NCI-H1092 (cell line): ENCODE measurements around the gene INPP5A.

Source experiments
- DNase-seq: peaks from one replicate; lab custom pipeline; 2025; lab: John Stamatoyannopoulos, UW

INPP5A gene

DNA sequence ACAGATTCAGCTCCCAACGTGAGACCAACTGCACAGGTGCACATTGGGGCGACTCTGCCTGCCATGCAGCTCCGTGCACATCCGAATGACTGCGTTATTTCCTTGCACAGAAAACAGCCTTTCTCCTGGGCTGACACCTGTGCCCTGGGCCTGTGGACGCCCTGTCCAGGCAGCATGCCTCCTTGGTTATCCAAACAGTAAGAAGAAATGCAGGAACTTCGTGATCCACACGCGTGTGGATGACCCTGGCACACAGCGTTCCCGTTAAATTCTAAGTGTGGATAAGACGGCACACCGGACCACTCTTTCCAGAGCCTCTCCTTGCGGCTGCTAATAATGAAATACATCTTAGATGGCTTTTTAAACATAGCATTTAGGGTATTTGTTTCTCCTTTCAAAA lies 208.8 kb downstream of the INPP5A start:
- no peak for DNase-seq

DNA sequence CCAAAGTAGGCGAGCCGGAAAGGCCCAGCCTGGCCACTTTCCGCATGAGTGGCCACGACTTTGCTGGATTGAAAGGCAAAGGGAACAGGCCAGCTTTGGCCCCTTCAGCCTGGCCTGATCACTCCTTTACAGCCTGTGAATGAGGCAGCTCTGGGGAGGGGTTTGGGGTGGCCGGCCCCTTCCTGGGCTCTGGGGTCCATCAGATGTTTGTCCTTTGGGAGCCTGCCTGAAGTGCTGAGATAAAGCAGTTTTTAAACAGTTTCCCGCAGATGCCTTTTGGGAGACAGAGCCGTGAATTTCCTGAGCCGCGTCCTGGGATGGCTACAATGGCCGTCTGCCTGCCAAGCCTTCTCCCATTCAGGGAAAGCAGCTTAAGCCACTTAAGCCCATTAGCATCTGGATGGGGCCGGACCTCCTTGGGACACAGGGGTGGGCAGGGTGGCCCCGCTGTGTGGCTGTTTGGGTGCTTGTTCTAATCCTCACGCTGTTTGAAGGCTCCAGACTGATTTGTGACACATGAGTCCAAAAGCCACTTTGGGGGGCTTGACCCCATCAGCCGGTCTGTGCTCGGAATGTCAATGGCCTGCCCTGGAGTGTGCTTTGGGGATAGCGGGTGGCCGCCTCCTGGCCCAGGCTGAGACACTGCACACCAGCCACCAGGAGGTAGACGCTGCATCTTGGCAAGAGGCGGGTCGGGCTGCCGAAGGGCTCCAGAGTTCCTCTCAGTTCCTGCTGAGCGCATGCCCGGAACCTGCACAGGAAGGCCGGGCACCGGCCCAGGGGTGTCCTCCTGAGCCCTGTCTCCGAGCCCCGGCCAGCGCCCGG lies 209.4 kb downstream of the INPP5A start:
- no peak for DNase-seq

DNA sequence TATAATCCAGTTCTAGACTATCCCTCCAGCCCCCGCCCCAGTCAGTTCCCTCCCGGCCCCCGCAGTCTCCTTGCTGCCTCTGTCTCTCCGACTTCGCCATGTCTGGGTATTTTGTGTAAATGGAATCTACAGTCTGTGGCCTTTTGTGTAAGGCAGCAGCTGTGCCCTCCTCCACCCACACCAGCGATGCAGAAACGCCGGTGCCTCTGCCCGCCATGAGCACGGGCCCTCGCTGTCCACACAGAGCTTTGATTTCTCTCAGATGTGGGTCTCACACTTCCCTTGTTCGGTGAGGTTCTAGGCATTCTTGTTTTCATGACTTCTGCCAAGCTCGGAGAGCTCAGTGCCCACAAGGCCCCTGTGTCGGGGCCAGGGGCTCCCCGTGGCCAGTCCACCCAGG lies 210.5 kb downstream of the INPP5A start:
- no peak for DNase-seq

DNA sequence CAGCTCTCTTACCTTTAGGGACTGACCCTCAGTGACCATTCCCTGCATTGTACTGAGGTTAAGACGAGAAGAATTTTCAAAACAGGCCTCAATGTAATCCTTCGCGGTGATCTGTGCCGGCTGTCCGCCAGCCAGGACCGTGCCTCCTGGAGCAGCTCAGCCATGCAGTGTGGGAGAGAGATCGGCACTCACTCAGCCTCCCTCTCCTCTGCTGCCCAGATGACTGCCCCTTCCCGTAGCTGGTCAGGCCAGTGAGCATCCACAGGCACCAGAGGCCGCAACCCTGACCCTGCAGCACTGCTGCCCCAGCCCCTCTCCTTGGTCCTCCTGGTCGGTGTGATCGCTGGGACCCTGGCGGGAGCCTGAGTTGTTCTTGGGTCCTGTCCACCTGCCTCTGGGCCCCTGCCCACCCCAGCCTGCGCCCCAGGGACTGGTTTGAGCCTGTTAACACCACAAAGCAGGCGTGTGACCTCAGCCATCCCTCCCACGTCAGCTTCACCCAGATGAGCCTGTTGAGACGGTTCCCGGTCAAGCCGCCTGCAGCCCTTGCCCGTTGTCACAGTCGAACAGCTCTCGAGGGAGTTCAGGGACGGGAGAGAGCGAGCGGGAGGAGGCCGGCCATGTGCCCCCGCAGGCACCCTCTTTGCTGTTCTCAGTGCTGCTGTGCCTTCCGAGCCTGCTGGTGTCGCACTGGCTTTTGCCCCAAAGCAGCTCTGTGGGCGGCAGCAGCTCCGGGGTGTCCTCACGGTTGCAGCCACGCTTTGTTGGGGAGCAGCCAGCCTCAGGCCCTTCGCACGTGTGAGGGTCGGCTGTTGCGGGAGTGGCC lies 211.2 kb downstream of the INPP5A start:
- DNase-seq = no peak

DNA sequence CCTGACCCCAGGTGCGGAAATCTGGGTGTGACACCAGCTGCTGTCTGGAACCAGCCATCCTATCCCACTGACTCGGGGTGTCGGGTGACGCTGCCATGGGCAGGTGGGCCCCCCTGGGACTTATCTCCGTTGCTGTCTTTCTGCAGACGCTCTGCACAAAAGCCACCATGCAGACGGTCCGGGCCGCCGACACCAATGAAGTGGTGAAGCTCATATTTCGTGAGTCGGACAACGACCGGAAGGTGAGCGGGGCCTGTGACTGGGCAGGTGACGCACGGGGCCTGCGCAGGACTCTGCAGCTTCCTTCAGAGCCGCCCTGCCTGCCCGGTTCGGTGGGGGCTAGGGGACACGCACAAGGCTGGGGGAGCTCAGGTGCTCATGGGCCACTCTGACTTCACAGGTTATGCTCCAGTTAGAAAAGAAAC lies 211.8 kb downstream of the INPP5A start:
- no peak for DNase-seq

DNA sequence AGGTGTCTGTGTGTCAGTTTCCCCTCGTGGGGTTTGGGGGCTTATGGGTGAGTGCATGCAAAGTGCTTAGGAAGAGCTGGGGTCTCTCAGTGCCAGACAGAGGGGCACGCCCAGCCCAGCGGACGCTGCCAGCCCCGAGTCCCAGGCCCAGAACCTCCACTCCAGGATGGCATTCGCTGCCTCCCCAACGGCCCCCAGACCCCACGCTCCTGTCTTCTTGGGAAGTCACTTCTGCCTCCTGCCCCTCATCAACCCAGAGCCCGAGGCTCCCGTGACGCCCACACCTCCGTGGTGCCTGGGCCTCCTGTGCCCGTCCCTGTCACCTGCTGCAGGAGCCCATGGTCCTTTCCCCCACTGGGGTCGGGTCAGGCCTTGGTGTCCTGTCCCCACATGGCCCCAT lies 213.3 kb downstream of the INPP5A start:
- DNase-seq = no peak

DNA sequence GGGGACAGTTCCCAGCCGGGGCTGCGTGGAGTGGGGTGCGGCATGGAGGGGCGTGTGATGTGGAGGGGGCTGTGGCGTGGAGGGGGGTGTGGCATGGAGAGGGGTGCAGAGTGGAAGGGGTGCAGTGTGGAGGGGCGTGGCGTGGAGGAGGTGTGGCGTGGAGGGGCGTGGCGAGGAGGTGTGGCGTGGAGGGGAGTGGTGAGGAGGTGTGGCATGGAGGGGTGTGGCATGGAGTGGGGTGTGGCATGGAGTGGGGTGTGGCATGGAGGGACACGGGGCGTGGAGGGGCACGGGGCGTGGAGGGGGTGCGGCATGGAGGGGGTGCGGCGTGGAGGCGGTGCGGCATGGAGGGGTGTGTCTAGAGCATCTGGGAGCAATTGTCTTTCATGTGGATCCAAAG lies 214.8 kb downstream of the INPP5A start:
- DNase-seq = no peak

DNA sequence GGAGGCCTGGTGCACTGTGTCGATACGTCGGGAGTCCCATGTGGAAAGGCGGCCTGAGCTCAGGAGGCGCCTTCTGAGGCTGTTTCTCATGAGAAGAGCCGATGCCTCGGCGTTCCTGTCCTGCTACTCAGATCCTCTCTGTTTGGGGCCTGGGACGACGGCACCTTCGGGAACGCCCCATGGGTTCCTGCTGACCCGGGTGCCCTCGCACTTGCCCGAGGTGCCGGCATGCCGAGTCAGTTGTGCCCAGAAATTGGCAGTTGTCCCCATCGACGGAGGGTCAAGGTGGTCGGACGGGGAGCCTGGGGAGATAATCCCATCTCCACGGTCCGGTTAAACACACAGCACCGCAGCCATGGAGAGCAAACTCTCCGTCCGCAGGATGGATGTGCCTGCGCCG lies 215.4 kb downstream of the INPP5A start:
- DNase-seq = no peak

DNA sequence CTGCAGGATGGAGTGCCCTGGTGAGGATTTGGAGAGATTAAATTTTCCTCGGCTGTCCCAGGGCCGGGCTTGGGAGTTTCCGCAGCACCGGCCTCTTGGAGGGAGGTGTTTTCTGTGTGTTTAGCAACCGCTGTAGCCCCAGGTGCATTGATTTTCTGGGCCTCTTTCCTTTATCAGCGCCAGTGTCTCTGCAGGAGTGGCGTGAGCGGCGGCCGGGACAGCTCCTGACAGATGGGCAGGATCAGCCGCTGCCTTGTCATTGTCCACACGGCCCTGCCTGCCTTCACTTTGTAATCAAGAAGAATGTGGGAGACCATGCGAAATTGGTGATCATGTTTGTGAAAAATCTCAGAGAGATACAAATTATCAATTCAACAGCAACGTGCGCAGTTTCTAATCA lies 216.0 kb downstream of the INPP5A start:
- no peak for DNase-seq

DNA sequence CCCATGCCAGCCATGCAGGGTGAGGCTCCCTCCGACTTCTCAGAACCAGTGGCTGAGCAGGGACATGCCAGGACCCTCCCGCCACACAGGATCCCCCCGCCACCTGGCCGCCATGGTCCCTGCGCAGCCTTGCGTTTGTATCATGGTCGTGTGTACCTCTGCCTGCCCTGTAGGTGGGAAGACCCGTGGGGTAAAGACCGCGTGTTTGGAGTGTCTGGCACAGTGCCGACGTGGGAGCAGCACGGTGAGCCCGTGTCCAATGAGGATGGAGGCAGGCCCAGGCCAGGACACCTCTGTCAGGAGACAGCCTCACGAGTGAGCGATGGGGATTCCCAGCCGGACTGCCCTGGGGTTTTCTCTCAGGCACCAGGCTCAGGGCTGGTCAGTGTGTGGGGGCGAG lies 216.5 kb downstream of the INPP5A start:
- DNase-seq = no peak

DNA sequence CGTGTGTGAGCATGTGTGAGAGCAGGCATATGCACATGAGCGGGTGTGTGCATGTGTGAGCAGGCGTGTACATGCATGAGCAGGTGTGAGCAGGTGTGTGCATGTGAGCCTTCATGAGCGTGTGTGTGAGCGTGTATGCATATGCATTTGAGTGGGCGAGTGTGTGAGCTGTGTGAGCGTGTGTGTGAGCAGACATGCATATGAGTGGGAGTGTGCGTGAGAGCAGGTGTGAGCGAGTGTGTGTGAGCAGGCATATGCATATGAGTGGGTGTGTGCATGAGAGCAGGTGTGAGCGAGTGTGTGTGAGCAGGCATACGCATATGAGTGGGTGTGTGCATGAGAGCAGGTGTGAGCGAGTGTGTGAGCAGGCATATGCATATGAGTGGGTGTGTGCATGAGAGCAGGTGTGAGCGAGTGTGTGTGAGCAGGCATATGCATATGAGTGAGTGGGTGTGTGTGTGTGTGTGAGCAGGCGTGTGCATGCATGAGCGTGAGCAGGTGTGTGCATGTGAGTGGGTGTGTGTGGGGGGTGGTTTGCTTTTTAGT lies 217.7 kb downstream of the INPP5A start:
- no peak for DNase-seq

DNA sequence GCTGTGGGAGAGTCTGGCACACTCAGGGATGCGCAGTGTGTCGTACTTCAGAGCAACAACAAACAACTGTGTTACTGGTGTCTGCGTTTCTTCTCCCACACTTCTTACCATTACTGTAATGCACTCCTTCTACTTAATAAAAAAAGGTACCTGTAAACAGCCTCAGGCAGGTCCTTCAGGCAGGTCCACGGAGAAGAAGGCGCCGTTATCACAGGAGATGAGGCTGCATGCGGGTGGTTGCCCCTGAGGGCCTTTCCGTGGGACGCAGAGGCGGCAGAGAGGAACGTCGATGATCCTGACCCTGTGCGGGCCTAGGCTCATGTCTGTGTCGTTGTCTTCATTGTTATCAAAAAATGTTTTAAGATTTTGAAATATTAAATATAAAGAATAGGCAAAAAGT lies 219.0 kb downstream of the INPP5A start:
- no peak for DNase-seq

DNA sequence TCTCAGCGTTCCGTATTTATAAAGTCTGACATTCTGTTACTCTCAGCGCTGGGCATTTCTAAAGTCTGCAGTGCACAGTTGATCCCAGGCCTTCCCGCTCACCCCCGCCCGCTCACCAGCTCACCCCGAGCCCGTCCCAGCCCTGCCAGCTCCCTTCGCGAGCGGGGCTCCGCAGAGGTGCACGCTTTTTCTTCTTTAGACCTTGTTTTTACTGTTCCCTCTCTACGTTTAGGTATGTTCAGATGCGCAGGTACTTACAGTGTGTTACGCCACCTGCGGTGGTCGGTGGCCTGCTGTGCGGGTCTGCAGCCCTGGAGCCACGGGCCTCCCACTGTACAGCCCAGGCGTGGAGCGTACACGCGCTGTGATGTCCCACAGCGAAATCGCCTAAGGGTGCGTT lies 219.6 kb downstream of the INPP5A start:
- DNase-seq = no peak

DNA sequence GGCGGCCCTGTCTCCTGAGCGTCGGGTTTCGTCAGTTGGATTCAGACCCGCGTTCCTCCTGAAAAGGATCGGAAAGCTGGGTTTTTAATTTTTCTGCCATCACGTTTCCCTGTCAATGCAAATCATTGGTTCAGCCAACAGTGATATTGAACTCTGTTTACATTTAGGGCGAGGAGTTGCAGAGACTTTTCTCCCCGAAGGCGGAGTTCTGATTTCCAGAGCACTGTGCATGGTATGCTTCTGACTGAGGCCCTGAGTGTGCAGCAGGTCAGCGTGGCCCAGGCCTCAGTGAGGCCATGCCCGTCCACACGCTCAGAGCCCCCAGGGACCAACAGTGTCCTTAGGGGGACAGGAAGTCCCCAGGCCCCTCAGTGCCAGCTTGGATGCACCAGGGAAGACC lies 221.3 kb downstream of the INPP5A start:
- DNase-seq = no peak

DNA sequence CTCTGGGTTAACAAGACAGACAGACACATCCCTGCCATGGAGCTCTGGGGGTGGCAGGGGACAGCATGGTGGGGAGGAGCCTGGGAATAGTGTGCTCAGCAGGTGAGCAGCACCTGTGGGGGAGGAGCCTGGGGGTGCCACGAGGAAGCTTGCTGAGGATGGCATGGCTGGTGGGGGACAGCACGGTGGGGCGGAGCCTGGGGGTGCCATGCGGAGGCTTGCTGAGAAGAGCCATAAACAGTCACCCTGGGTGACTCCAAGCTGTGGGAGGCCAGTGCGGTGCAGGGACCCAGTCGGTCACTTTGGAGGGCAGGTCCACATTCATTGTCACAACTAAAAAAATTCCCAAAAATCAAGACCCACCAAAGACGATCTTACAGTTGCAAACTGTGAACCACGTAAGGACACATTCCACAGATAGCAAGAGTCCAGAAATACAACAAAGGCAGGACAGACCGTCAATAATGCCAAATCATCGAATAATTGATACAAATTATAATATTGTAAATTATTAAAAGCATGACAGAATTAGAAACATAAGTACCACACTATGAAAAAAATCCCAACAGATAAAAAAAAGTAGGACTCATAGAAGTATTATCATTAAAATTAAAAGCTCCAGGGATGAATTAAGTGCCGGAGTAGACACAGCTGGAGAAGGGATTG lies 223.9 kb downstream of the INPP5A start:
- DNase-seq = no peak

DNA sequence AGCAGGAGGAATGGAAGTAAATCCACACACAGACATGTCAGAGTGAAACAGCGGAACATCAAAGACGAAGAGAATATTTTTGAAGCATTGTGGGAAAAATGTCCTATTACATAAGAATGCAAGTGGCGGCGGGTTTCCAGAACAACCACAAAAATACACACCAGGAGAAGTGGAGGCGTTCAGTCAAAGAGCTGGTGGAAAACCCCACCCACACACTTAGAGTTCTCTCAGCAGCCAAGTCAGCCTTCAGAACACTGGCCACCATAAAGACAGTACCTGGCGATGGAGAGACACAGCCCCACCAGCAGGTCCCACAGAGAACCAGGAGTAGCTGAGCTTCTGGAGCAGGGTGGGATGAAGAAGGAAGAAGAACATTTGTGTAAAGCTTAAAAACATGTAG lies 224.7 kb downstream of the INPP5A start:
- no peak for DNase-seq

DNA sequence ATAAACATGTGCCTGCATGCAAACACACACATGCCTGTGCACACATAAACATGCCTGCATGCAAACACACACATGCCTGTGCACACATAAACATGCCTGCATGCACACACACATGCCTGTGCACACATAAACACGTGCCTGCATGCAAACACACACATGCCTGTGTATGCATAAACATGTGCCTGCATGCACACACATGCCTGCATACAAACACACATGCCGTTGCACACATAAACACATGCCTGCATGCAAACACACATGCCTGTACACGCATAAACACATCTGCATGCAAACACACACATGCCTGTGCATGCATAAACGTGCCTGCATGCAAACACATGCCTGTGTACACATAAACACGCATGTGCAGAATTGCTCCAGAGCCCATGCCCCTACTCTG lies 226.0 kb downstream of the INPP5A start:
- no peak for DNase-seq

DNA sequence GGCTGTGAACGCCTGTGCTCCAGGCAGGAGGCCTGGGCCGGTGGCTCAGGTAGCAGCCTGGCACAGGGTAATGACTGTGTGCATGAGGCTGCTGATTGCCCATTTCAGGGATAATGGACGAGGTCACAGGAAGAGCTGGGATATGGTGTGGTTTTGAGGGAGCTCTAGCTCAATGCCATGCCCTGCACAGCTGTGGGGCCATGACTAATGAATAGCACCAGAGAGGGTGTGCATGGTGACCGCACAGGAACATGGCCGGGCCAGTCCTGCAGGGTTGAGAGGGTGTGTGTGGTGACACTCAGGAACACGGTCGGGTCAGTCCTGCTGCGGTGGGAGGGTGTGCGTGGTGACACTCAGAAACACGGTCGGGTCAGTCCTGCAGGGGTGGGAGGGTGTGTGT lies 226.5 kb downstream of the INPP5A start:
- DNase-seq = no peak

DNA sequence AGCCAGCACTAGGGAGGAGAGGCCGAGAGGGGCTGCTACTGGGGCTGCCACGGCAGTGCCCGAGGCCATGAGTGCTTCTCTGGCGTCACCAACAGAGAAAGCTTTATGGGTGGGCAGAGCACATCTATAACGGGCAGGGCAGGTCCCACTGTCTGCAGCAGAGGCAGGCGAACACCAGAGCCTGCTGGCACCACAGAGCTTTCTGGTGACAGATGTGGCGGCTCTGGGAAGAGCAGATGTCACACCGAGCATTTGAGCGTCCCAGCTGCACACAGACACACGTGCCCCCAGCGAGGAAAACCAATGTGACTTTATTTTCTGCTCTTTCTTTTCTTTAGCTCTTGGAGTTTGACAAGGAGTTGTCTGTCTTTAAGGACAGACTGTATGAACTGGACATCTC lies 227.8 kb downstream of the INPP5A start:
- no peak for DNase-seq

DNA sequence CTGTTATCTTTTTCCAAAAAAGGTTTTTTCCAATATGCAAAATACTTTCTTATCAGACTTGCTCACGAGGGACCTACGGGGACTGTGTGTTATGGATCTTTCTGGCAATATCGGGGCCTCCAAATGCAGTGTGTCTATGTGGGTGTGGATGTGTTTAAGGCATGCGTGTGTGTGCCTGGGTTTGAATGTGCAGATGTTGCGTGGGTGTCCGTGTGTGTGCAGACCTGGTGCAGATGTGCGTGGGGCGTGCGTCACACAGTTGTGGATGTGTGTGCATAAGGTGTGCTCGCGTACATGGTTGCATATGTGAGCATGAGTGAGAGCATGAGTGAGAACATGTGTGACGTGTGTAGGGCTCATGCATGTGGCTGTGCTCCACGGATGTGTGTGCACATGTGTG lies 228.7 kb downstream of the INPP5A start:
- no peak for DNase-seq

DNA sequence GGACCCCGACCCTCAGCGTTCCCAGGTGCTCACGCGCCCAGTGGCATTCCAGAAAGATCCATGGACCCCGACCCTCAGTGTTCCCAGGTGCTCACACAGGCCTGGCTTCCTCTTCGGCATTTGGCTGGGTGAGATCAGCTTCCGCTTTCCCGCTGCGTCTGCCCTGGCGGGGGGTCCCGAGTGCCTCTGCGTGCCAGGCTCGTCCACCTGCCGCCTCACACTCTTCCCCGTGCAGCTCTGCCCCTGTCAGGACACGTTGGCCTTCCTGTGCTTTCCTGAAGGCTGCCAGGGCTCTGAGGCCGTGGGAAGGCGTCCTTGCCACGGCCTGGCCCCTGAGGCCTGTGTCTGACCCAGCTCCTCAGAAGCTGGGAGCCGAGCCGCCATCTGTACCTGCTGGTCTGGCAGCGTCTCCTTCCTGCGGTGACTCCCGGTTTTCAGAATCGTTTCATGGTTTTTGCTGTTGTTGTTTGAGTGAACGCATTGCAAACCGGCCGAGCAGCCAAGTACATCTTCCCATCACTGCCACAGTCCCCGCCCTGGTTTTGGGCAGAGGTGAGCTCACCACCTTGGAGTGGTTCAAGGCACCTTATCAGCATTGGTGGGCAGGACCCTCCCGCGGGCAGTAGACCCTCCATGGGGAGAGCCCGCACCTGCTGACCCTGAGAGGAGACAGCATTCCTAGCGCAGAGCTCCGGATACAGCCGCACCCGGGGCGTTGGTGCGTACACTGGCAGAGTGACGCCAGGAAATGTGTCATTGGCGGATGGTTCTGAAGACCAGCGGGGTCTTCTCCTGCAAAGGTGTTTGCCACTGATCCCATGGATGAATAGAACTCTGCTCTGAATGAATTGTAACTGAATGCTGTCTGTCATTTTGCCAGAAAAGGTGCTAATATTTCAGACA lies 231.0 kb downstream of the INPP5A start:
- no peak for DNase-seq
